HEK293 (cell line): ENCODE measurements around the gene TOMM40.

Experiments
- CTCF ChIA-PET: fragments of 350-600 bp; formaldehyde crosslinking; extraction: SDS; loops from one replicate; lab custom pipeline; 2021; ENCODE audit warnings: antibody characterized with exemption; lab: Yijun Ruan, JAX
- POLR2A ChIA-PET: fragments of 300-600 bp; formaldehyde crosslinking; extraction: SDS; loops from one replicate; lab custom pipeline; 2020; ENCODE audit warnings: antibody characterized with exemption, inconsistent platforms; lab: Yijun Ruan, JAX
- H3K27ac ChIP-seq: fragments of 200-500 bp; sonication (Bioruptor generic); 2 replicates; pipeline ENCODE4 v1.5.1; 2014; ENCODE audit warnings: low read depth, low read length, control low read depth, inconsistent platforms; ENCODE audit errors: extremely low read depth
- H3K36me3 ChIP-seq, 2 experiments: fragments of 200-500 bp in 1 of 2; sonication (Bioruptor generic) in 1 of 2; 1 replicate in 1 of 2; 2 replicates in 1 of 2; pipeline ENCODE4 v1.5.1; 2014 to 2017; ENCODE audit warnings: inconsistent platforms in 2 of 2, low read length in 2 of 2; ENCODE audit not compliant: control insufficient read depth in 2 of 2, insufficient read depth in 1 of 2
- H3K4me1 ChIP-seq: fragments of 200-500 bp; sonication (Bioruptor generic); 2 replicates; pipeline ENCODE4 v1.5.1; 2014; ENCODE audit warnings: mild to moderate bottlenecking, low read length, inconsistent platforms; ENCODE audit not compliant: control insufficient read depth, insufficient read depth
- H3K4me3 ChIP-seq: 2 replicates; pipeline ENCODE4 v1.5.1; 2011; ENCODE audit warnings: low read depth, mild to moderate bottlenecking, control low read depth, low read length, moderate library complexity
- H3K9me3 ChIP-seq: fragments of 200-500 bp; sonication (Bioruptor generic); 2 replicates; pipeline ENCODE4 v1.5.1; 2014; ENCODE audit warnings: low read depth, low read length, inconsistent platforms; ENCODE audit not compliant: control insufficient read depth, insufficient read depth
- BCL11A ChIP-seq: fragments of 450-650 bp; formaldehyde crosslinking; IDR thresholded peaks from 2 replicates; pipeline ENCODE4 v1.5.1; 2016; ENCODE audit warnings: low read depth, missing biosample characterization, missing genetic modification characterization
- IKZF3 ChIP-seq: fragments of 450-650 bp; IDR thresholded peaks from 2 replicates; pipeline ENCODE4 v1.5.0; 2018; ENCODE audit warnings: missing biosample characterization, mild to moderate bottlenecking, missing genetic modification characterization, moderate library complexity
- MYNN ChIP-seq: fragments of 450-650 bp; formaldehyde crosslinking; IDR thresholded peaks from 2 replicates; pipeline ENCODE4 v1.5.1; 2016; ENCODE audit warnings: missing biosample characterization, missing genetic modification characterization, borderline replicate concordance
- REPIN1 ChIP-seq: fragments of 450-650 bp; formaldehyde crosslinking; IDR thresholded peaks from 2 replicates; pipeline ENCODE4 v1.5.1; 2017; ENCODE audit warnings: missing biosample characterization, missing genetic modification characterization, low read depth
- YY2 ChIP-seq: fragments of 450-650 bp; formaldehyde crosslinking; IDR thresholded peaks from 2 replicates; pipeline ENCODE4 v1.5.1; 2016; ENCODE audit warnings: missing biosample characterization, missing genetic modification characterization
- ZBTB17 ChIP-seq: fragments of 450-650 bp; formaldehyde crosslinking; IDR thresholded peaks from 2 replicates; pipeline ENCODE4 v1.5.1; 2016; ENCODE audit warnings: missing biosample characterization, missing genetic modification characterization
- ZBTB8A ChIP-seq: fragments of 450-650 bp; formaldehyde crosslinking; IDR thresholded peaks from 2 replicates; pipeline ENCODE4 v1.5.1; 2016; ENCODE audit warnings: missing biosample characterization, missing genetic modification characterization
- ZFHX2 ChIP-seq: fragments of 450-650 bp; formaldehyde crosslinking; conservative IDR thresholded peaks from 2 replicates; pipeline ENCODE4 v1.5.1; 2016; ENCODE audit warnings: missing biosample characterization, missing genetic modification characterization
- ZFP3 ChIP-seq: fragments of 450-650 bp; formaldehyde crosslinking; IDR thresholded peaks from 2 replicates; pipeline ENCODE4 v1.5.1; 2016; ENCODE audit warnings: low read depth, missing biosample characterization, missing genetic modification characterization
- ZNF10 ChIP-seq: fragments of 450-650 bp; formaldehyde crosslinking; IDR thresholded peaks from 2 replicates; pipeline ENCODE4 v1.5.1; 2017; ENCODE audit warnings: missing biosample characterization, missing genetic modification characterization
- ZNF248 ChIP-seq: fragments of 450-650 bp; formaldehyde crosslinking; IDR thresholded peaks from 2 replicates; pipeline ENCODE4 v1.5.1; 2017; ENCODE audit warnings: missing biosample characterization, missing genetic modification characterization
- ZNF350 ChIP-seq: fragments of 450-650 bp; formaldehyde crosslinking; IDR thresholded peaks from 2 replicates; pipeline ENCODE4 v1.5.0; 2017; ENCODE audit warnings: missing biosample characterization, mild to moderate bottlenecking, missing genetic modification characterization
- ZNF391 ChIP-seq: fragments of 450-650 bp; formaldehyde crosslinking; IDR thresholded peaks from 2 replicates; pipeline ENCODE4 v1.5.1; 2016; ENCODE audit warnings: low read depth, missing biosample characterization, missing genetic modification characterization, borderline replicate concordance
- ZNF521 ChIP-seq: fragments of 450-650 bp; formaldehyde crosslinking; IDR thresholded peaks from 2 replicates; pipeline ENCODE4 v1.5.1; 2017; ENCODE audit warnings: missing biosample characterization, mild to moderate bottlenecking, missing genetic modification characterization
- ZNF558 ChIP-seq: fragments of 450-650 bp; formaldehyde crosslinking; IDR thresholded peaks from 2 replicates; pipeline ENCODE4 v1.5.1; 2016; ENCODE audit warnings: missing biosample characterization, missing genetic modification characterization
- ZNF571 ChIP-seq: fragments of 450-650 bp; formaldehyde crosslinking; IDR thresholded peaks from 2 replicates; pipeline ENCODE4 v1.5.0; 2017; ENCODE audit warnings: missing biosample characterization, missing genetic modification characterization
- ZNF610 ChIP-seq: fragments of 450-650 bp; formaldehyde crosslinking; IDR thresholded peaks from 2 replicates; pipeline ENCODE4 v1.5.1; 2016; ENCODE audit warnings: missing biosample characterization, missing genetic modification characterization, borderline replicate concordance
- ZNF621 ChIP-seq: fragments of 450-650 bp; formaldehyde crosslinking; IDR thresholded peaks from 2 replicates; pipeline ENCODE4 v1.5.1; 2017; ENCODE audit warnings: missing biosample characterization, missing genetic modification characterization
- ZNF624 ChIP-seq: fragments of 450-650 bp; formaldehyde crosslinking; IDR thresholded peaks from 2 replicates; pipeline ENCODE4 v1.5.1; 2017; ENCODE audit warnings: missing biosample characterization, missing genetic modification characterization
- ZNF626 ChIP-seq: fragments of 450-650 bp; sonication (Bioruptor Pico); formaldehyde crosslinking; IDR thresholded peaks from 2 replicates; pipeline ENCODE4 v1.5.1; 2018; ENCODE audit warnings: missing biosample characterization, missing genetic modification characterization, inconsistent platforms
- ZNF677 ChIP-seq: fragments of 450-650 bp; IDR thresholded peaks from 2 replicates; pipeline ENCODE4 v1.5.0; 2018; ENCODE audit warnings: missing biosample characterization, mild to moderate bottlenecking, missing genetic modification characterization, moderate library complexity
- ZXDB ChIP-seq: fragments of 450-650 bp; formaldehyde crosslinking; IDR thresholded peaks from 2 replicates; pipeline ENCODE4 v1.5.1; 2016; ENCODE audit warnings: missing biosample characterization, missing genetic modification characterization
- TF ChIP-seq, protein P1 (sequence below): fragments of 450-650 bp; formaldehyde crosslinking; IDR thresholded peaks from 2 replicates; pipeline ENCODE4 v1.5.1; 2016; ENCODE audit warnings: missing biosample characterization, missing genetic modification characterization
- TF ChIP-seq, protein P2 (sequence below): fragments of 450-650 bp; formaldehyde crosslinking; IDR thresholded peaks from 2 replicates; pipeline ENCODE4 v1.5.1; 2016; ENCODE audit warnings: missing biosample characterization, missing genetic modification characterization
- TF ChIP-seq, protein P3 (sequence below): fragments of 450-650 bp; formaldehyde crosslinking; IDR thresholded peaks from 2 replicates; pipeline ENCODE4 v1.5.1; 2016; ENCODE audit warnings: missing biosample characterization, missing genetic modification characterization, borderline replicate concordance
- TF ChIP-seq, protein P4 (sequence below): fragments of 450-650 bp; formaldehyde crosslinking; IDR thresholded peaks from 2 replicates; pipeline ENCODE4 v1.5.1; 2016; ENCODE audit warnings: missing biosample characterization, missing genetic modification characterization
- TF ChIP-seq, protein P5 (sequence below): fragments of 450-650 bp; formaldehyde crosslinking; IDR thresholded peaks from 2 replicates; pipeline ENCODE4 v1.5.1; 2016; ENCODE audit warnings: missing biosample characterization, missing genetic modification characterization

The TOMM40 gene

GRCh38 chr19:44847144-44848035 is 43.7 kb upstream of the TOMM40 start:
- POLR2A ChIA-PET, result interaction anchor here (0.6 to 2.2 kb wide), 5 partner anchors 39 to 192 kb away, joined by 3 to 15 read pairs (median 10); partner anchors contain the start of genes APOE, BCAM and TOMM40
- peaks cover 25% of the 10 kb centered on the region for H3K4me1 ChIP-seq
- H3K27ac ChIP-seq, result peak overlapping the region; percentile 93
- H3K4me3 ChIP-seq, result peak overlapping the region; percentile 85
- H3K36me3 ChIP-seq, result peaks cover 0 to 6% of the 10 kb centered on the region in 2 experiments; a peak in 1 of 3 replicates
- H3K9me3 ChIP-seq, result no peaks in the 10 kb centered on the region
- CTCF ChIA-PET, result interaction anchor here (0.6 to 1.8 kb wide), 6 partner anchors 24 to 276 kb away, joined by 3 to 4 read pairs (median 3); no protein-coding TSS in a partner anchor
- TF ChIP-seq IKZF3, result peak; percentile 47
- no peak for TF ChIP-seq ZFP3 (tag by site-specific recombination)
- TF ChIP-seq ZFHX2, result no peak
- TF ChIP-seq BCL11A (tag by site-specific recombination), result no peak
- TF ChIP-seq, protein P1, sequence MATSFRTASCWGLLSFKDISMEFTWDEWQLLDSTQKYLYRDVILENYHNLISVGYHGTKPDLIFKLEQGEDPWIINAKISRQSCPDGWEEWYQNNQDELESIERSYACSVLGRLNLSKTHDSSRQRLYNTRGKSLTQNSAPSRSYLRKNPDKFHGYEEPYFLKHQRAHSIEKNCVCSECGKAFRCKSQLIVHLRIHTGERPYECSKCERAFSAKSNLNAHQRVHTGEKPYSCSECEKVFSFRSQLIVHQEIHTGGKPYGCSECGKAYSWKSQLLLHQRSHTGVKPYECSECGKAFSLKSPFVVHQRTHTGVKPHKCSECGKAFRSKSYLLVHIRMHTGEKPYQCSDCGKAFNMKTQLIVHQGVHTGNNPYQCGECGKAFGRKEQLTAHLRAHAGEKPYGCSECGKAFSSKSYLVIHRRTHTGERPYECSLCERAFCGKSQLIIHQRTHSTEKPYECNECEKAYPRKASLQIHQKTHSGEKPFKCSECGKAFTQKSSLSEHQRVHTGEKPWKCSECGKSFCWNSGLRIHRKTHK (tag by site-specific recombination), result no peak
- TF ChIP-seq REPIN1 (tag by site-specific recombination), result no peak
- TF ChIP-seq ZNF248, result no peak
- peak; percentile 52 for TF ChIP-seq ZXDB (tag by site-specific recombination)
- TF ChIP-seq YY2 (tag by site-specific recombination), result no peak
- TF ChIP-seq ZNF571 (tag by site-specific recombination), result no peak
- TF ChIP-seq ZNF624 (tag by site-specific recombination), result no peak
- no peak for TF ChIP-seq ZNF621
- TF ChIP-seq MYNN (tag by site-specific recombination), result no peak
- TF ChIP-seq, protein P2, sequence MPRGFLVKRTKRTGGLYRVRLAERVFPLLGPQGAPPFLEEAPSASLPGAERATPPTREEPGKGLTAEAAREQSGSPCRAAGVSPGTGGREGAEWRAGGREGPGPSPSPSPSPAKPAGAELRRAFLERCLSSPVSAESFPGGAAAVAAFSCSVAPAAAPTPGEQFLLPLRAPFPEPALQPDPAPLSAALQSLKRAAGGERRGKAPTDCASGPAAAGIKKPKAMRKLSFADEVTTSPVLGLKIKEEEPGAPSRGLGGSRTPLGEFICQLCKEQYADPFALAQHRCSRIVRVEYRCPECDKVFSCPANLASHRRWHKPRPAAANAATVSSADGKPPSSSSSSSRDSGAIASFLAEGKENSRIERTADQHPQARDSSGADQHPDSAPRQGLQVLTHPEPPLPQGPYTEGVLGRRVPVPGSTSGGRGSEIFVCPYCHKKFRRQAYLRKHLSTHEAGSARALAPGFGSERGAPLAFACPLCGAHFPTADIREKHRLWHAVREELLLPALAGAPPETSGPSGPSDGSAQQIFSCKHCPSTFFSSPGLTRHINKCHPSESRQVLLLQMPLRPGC (tag by site-specific recombination), result no peak
- TF ChIP-seq, protein P3, sequence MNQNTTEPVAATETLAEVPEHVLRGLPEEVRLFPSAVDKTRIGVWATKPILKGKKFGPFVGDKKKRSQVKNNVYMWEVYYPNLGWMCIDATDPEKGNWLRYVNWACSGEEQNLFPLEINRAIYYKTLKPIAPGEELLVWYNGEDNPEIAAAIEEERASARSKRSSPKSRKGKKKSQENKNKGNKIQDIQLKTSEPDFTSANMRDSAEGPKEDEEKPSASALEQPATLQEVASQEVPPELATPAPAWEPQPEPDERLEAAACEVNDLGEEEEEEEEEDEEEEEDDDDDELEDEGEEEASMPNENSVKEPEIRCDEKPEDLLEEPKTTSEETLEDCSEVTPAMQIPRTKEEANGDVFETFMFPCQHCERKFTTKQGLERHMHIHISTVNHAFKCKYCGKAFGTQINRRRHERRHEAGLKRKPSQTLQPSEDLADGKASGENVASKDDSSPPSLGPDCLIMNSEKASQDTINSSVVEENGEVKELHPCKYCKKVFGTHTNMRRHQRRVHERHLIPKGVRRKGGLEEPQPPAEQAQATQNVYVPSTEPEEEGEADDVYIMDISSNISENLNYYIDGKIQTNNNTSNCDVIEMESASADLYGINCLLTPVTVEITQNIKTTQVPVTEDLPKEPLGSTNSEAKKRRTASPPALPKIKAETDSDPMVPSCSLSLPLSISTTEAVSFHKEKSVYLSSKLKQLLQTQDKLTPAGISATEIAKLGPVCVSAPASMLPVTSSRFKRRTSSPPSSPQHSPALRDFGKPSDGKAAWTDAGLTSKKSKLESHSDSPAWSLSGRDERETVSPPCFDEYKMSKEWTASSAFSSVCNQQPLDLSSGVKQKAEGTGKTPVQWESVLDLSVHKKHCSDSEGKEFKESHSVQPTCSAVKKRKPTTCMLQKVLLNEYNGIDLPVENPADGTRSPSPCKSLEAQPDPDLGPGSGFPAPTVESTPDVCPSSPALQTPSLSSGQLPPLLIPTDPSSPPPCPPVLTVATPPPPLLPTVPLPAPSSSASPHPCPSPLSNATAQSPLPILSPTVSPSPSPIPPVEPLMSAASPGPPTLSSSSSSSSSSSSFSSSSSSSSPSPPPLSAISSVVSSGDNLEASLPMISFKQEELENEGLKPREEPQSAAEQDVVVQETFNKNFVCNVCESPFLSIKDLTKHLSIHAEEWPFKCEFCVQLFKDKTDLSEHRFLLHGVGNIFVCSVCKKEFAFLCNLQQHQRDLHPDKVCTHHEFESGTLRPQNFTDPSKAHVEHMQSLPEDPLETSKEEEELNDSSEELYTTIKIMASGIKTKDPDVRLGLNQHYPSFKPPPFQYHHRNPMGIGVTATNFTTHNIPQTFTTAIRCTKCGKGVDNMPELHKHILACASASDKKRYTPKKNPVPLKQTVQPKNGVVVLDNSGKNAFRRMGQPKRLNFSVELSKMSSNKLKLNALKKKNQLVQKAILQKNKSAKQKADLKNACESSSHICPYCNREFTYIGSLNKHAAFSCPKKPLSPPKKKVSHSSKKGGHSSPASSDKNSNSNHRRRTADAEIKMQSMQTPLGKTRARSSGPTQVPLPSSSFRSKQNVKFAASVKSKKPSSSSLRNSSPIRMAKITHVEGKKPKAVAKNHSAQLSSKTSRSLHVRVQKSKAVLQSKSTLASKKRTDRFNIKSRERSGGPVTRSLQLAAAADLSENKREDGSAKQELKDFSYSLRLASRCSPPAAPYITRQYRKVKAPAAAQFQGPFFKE, result no peak
- TF ChIP-seq ZNF558 (tag by site-specific recombination), result no peak
- TF ChIP-seq, protein P4, sequence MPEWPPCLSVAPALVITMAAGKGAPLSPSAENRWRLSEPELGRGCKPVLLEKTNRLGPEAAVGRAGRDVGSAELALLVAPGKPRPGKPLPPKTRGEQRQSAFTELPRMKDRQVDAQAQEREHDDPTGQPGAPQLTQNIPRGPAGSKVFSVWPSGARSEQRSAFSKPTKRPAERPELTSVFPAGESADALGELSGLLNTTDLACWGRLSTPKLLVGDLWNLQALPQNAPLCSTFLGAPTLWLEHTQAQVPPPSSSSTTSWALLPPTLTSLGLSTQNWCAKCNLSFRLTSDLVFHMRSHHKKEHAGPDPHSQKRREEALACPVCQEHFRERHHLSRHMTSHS, result no peak
- TF ChIP-seq ZNF677 (tag by site-specific recombination), result no peak
- 0 out of 2 replicates have a peak, but pooled peaks have one; percentile 15 for TF ChIP-seq ZBTB17 (tag by site-specific recombination)
- TF ChIP-seq ZNF626 (tag by site-specific recombination), result no peak
- TF ChIP-seq ZNF521 (tag by site-specific recombination), result no peak
- TF ChIP-seq ZNF350 (tag by site-specific recombination), result no peak
- TF ChIP-seq ZNF391 (tag by site-specific recombination), result no peak
- no peak for TF ChIP-seq ZNF10
- no peak for TF ChIP-seq ZNF610
- TF ChIP-seq, protein P5, sequence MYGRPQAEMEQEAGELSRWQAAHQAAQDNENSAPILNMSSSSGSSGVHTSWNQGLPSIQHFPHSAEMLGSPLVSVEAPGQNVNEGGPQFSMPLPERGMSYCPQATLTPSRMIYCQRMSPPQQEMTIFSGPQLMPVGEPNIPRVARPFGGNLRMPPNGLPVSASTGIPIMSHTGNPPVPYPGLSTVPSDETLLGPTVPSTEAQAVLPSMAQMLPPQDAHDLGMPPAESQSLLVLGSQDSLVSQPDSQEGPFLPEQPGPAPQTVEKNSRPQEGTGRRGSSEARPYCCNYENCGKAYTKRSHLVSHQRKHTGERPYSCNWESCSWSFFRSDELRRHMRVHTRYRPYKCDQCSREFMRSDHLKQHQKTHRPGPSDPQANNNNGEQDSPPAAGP (tag by site-specific recombination), result 0 out of 2 replicates have a peak, but pooled peaks have one; percentile 46
- TF ChIP-seq ZBTB8A, result no peak
